Activated gamma-delta T cell treated with Interleukin-2 at 50 U/mL for 16 hours (primary cell): ENCODE data around the gene ZNF423.

Source experiments
- DNase-seq: peaks from one replicate; pipeline ENCODE4 v3.0.0-alpha.2; 2020

Gene ZNF423

DNA sequence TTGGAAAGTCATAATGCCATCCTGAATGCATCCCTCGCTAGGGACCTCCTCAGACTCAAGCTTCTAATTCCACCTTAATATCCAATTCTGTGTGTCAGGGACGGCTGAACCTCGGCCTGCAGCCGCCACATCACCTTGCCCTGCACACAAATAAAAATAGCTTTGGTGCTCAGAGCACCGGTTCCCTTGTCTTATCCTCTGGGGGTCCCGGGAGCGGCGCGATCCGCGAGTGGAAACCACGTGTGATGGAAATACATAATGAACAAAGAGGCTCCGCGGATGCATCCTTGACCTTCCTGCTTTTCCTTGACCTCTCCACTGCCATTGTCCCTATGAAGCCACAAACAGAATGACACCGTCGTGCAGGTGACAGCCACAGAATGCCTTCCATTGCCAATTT lies 143.4 kb downstream of the ZNF423 start:
- DNase-seq, result no peak

GRCh38 chr16:49712106-49712505 lies 143.8 kb downstream of the ZNF423 start:
- DNase-seq, result no peak

GRCh38 chr16:49709057-49709456 lies 146.9 kb downstream of the ZNF423 start:
- DNase-seq, result no peak

- DNase-seq, result no peak
Observed at GRCh38 chr16:49708491-49708890, 147.4 kb downstream of the ZNF423 start.

GRCh38 chr16:49706620-49707355 lies 149.1 kb downstream of the ZNF423 start:
- DNase-seq, result no peak

DNA sequence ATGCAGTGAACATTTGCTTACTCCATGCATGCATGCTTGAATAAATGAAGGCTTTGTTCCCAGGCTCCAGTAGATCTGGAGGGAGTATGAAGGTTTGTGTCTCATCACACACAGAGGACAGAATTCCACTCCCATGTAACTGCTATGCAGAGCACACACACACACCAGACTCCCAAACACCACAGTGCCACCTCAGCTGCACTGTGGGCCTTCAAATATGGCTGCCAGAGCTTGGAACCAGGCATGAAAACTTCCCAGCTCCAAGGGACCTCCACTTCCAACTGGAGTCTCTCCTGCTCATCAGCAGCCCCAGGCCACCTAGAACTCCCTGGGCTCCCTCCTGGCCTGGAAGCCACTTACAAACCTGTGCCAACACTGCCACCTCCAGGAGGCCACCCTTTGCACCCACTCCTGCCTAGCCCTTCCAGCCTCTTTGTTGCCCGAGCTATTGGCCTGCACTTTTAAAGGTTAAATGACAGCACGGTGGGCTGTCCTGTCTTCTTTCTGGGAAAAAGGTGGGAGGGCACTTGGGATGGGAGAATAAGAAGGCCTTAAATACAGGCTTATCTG lies 151.2 kb downstream of the ZNF423 start:
- no peak for DNase-seq

GRCh38 chr16:49703483-49703882 lies 152.4 kb downstream of the ZNF423 start:
- DNase-seq, result no peak

DNA sequence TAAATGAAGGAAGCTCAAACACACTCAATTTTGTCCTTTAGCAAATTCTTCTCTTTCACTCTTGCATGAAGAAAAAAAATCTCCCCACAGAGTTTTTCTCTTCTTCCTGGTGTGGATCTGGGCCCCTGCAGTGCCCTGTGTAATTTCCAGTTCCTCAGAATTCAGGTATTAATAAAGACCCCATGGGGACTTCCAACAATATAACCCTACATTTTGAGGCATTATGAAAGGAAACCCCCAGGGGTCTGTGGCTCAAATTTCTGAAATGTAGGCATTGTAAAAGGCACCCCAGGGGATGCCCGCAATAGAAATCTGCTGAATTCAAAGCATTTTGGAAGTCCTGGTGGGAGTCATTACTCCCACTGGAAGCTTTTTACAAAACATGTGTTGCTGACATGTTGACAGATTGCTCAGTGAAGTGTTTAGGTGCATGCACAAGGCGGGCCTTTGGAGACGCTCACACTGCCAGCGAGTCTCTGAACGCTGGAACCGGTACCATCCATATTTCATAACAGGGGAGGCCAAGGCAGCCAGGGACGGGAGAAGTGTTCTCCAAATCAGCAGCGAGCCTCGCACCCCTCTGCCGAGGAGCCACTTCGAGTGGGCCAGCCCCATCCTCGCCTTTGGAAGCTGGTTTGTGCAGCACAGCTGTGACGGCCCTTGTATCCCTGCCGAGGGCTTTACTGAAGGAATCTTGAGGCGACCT lies 154.0 kb downstream of the ZNF423 start:
- no peak for DNase-seq

GRCh38 chr16:49701065-49701685 lies 154.7 kb downstream of the ZNF423 start:
- no peak for DNase-seq

- no peak for DNase-seq
Observed at GRCh38 chr16:49700251-49701064, 155.5 kb downstream of the ZNF423 start.

GRCh38 chr16:49699841-49700175 lies 156.1 kb downstream of the ZNF423 start:
- DNase-seq, result no peak

DNA sequence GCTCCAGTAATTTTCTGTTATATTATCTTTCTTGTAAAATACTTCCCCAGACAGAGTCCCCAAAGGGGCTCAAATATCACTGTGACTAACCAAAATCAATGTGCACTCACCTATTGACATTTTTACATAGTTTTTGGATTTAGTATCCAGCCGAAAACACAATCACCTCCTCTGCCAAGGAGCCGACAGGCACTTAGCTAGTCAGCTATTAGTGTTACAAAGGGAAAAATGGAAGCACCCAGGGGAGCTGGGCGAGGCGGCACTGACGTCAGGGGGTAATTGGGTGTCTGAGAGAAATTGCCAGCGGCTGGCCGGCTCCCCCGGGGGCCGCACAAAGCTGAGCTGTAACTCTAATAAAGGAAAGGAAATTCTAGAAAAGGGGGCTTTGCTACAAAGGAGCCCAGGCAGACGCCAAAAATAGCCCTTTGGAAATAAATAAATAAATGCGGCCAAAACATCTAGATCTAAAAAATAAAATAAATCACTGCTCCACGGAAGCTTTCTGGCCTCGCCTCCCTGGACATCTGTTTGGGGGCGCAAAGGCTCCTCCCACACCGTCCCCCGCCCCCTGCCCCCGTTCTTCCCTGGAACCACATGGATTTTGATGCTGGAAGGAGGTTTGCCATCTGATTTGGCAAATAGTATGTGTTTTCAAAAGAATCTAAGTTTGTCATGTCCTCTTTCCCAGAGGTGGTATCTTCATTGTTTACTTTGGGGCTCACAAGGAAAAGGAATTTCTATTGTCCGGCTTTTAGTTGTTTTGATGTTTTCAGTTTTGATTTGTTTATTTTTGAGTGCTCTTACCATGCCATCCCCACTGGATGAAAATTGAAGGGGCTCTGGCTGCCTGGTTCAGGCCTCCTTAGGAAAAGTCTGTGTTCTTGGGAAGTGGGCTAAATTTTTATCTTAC lies 156.7 kb downstream of the ZNF423 start:
- DNase-seq, result no peak

GRCh38 chr16:49698453-49698815 lies 157.5 kb downstream of the ZNF423 start:
- no peak for DNase-seq

- no peak for DNase-seq
Observed at GRCh38 chr16:49697631-49698452, 158.1 kb downstream of the ZNF423 start.

DNA sequence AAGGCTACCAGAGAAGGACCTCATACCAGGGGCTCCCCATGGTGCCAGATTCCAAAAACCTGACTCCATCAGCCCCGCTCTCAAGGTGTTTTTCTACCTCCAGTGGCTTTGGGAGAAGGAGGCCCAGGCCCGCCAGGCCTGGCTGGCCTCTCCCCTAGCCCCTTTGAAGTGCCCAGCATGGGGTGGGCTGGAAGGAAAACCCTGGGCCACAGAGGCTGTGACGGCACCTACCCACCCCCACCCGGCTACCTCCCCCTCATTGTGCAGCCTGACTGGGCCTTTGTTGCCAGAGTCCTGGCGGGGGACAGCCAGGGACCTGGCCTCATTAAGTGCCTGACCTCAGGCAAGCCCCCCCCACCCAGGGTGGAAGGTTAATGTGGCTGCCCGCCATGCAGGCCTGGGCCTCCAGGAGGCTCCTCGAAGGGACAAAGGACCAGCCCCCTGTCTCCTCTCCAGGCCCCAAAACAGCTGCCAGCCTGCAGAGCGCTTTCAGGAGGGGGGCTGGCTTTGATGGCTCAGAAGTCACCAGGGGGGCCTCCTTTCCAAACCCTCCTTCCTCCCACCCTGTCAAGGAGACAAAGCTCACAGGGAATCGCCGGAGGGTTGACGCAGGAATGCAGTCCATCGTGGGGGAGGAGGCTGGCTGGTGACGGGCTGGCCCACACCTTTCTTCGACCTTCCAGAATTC lies 159.4 kb downstream of the ZNF423 start:
- DNase-seq, result no peak

GRCh38 chr16:49695782-49696413 lies 160.0 kb downstream of the ZNF423 start:
- no peak for DNase-seq

DNA sequence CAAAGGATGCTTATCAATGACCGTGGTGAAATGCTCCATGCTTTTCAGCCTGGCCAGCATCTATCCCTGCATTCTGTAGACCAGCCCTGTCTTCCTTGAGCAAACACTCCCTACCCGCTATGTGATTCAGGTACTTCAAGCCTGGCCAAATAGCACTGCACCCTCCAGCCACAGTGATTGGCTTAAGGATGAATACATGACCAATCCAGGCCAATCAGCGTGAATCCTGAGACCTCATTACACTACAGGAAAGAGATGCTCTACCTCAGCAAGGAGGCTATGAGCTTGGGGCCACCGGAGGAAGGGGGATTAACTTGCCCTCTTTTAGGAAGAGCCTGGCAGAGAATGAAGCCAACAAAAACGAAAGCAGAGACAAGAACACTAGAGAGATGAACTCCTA lies 162.5 kb downstream of the ZNF423 start:
- no peak for DNase-seq

DNA sequence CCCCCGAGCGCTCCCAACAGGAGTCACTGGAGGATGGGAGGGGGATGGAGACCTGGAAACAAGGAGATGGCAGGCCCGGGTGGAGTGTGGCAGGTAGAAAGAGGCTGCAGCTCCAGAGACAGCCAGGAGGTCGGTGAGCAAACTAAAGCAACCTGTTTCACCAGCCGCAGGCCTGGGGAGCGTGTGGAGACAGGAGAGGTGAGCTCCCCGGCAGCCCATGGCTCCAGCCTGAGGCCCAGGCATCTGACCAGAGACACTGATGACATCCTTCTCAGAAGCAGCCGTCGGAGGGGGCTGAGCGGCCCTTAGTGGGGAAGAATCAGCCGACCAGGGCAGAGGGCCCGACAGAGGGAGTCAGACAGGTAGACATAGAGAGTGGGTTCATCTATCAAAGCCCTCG lies 165.1 kb downstream of the ZNF423 start:
- DNase-seq, result no peak

GRCh38 chr16:49688036-49688697 lies 167.7 kb downstream of the ZNF423 start:
- no peak for DNase-seq
